ENCODE data around the gene CENPB. TPM values are rescaled to one million over a fixed set of nuclear protein-coding genes. Genes with fewer than 3 reads are reported as not detected.
A peak's percentile ranks its signal among the peaks of the same experiment; 100 is the strongest.

CENPB gene
- total and polyA plus RNA-seq, 5 donors = 63.9 to 92.7 (median 71.5) TPM

DNA sequence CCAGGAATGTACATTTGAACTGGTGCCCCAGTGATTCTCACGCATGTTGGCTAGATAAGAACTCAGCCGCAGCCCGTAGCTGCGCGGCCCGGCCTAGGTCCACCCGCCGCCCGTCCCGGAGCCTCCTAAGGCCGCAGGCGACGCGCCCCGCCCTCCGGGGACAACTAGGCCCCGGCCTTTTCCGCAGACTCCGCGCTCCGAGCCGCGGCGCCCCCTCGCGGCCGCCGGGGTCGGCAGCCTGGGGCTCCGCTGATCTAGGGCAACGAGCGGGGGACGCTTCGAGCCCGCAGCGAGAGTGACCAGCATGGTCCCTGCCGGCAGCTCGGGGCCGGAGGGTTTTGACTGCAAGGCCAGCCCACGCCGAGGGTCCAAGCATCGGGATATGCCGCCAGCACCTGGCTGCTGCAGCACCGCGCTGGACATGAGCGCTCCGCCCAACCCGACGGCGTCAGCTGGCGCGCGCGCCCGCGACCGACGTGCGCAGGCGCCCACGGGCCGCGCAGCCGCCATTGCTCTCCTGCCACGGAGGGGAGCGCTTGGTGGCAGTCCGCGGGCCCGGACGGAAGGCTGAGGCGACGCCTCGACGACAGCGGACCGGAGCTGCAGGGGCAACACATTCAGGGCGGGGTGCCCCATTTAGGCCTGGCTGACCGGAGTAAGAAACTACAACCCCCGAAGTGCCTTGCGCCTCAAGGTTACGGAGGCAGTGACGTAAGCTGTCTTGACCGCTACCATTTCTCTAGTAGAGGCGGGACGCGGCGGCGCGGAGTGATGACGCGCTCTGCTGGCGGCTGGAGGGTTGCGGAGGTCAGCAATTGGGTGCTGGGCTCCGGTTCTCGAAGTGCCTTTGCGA lies 33.7 kb upstream of the CENPB start, which contains the start of gene AP5S1:
Gene AP5S1, plus strand, starts transcription at position 500 of the 853 bp plus-strand sequence. CDS start 1,571 bp downstream, outside the sequence.
- H3K9me3 ChIP-seq (ENCODE audit: control insufficient read depth, low read length) = no peaks in the 10 kb centered on the region
- H3K27ac ChIP-seq (ENCODE audit: low read length) = peak within 1 kb of the TSS; percentile 99
- no peaks in the 10 kb centered on the region for H3K27me3 ChIP-seq (ENCODE audit: control insufficient read depth, insufficient read depth)
- peak; percentile 97 to 99 (median 99) for DNase-seq
- ATAC-seq = peak; percentile 94
- H3K4me1 ChIP-seq (ENCODE audit: control insufficient read depth, insufficient read depth, low read length) = peaks cover 14% of the 10 kb centered on the region
- WGBS = under 1% methylated on average over 96 of the region's 96 CpGs
- peak within 1 kb of the TSS; percentile 47 for H3K4me3 ChIP-seq (ENCODE audit: low read length)
- intact Hi-C loops (cut with DNase I) = loop anchor here in 3 of 4 donors (2.0 to 5.0 kb wide), 2 partner anchors 33 to 35 kb away; partner anchors contain the start of gene CENPB (in 2 of the 3)

DNA sequence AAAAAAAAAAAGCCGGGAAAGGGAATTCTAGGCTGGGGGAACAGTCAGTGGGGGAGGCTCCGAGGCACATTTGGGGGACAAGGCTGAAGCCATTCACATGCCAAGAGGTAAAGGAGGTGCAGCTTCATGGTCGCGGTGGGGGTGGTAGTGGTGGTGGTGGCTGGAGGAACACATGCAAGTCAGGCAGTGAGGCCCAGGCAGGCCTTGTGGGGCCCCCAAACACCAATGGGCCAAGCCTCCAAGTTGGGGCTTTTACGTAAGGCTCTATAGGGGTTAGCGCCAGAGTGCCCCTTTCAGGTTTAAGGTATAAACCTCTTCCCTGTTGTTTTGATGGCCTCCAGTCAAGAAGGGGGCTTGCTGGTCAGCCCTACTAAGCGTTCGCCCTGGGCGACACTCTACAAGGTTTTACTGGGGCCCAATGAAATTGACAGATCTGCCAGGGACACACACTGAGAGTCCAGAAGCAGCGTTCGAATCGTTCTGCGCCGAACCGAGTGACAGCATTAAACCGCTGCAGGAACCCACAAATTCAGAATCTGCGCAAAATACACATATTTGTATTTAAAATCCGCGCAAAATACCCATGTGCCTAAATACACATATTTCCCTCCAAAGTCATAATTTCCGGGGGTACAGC lies 33.0 kb upstream of the CENPB start:
- ATAC-seq = no peak

GRCh38 chr20:3818155-3819151 lies 31.9 kb upstream of the CENPB start:
- intact Hi-C loops (cut with DNase I) = no loop called here
- no peaks in the 10 kb centered on the region for H3K9me3 ChIP-seq (ENCODE audit: control insufficient read depth, low read length)
- H3K4me1 ChIP-seq (ENCODE audit: control insufficient read depth, insufficient read depth, low read length) = peaks cover 12% of the 10 kb centered on the region
- H3K27ac ChIP-seq (ENCODE audit: low read length) = peak overlapping the region; percentile 83
- no peaks in the 10 kb centered on the region for H3K27me3 ChIP-seq (ENCODE audit: control insufficient read depth, insufficient read depth)
- peak; percentile 54 to 56 for ATAC-seq
- peak; percentile 69 to 83 (median 82) for DNase-seq
- H3K4me3 ChIP-seq (ENCODE audit: low read length) = no peak overlapping the region
- WGBS = 77% methylated on average over 8 of the region's 8 CpGs

More for the DNA sequence above, 33.0 kb upstream of the CENPB start:
- intact Hi-C loops (cut with DNase I) = loop anchor here in 3 of 4 donors (2.0 to 5.0 kb wide), 2 partner anchors 32 to 35 kb away; partner anchors contain the start of gene CENPB (in 2 of the 3)
- Histone ChIP-seq H3K27me3 (ENCODE audit: control insufficient read depth, insufficient read depth) (no peaks in the 10 kb centered on the region), H3K9me3 (ENCODE audit: control insufficient read depth, low read length) (no peaks in the 10 kb centered on the region), H3K4me1 (ENCODE audit: control insufficient read depth, insufficient read depth, low read length) (peaks cover 12% of the 10 kb centered on the region), H3K4me3 (ENCODE audit: low read length) (peak overlapping the region; percentile 47), H3K27ac (ENCODE audit: low read length) (peak overlapping the region; percentile 99)
- WGBS = 62% methylated on average over 20 of the region's 20 CpGs
- peak in 1 of 3 donors; percentile 69 for DNase-seq

DNA sequence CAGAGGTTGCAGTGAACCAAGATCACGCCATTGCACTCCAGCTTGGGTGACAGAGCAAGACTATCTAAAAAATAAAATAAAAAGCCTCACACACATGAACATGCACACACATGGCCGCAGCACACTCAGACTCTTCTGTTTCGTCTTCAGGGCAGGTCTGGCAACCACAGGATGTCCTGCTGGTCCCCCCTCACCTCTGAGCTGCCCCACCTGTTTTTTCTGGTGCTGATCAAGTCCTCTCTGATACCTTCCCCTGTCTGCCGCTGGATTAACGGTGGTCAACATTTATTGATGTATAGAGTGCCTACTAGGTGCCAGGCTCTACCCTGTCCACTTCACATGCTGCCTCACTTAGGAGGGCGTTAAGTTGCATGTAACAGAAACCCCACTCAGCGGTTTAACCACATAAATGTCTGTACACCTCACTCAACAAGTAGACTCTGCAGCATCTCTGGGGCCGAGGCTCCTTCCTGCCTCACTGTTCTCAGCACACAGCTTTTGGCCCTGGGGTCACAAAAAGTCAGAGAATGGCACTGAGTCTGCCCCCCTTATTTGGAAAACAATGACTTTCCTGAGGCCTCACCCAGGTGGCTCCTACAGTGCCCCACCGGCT lies 29.3 kb upstream of the CENPB start:
- H3K27ac ChIP-seq (ENCODE audit: low read length) = no peak overlapping the region
- no peak overlapping the region for H3K4me3 ChIP-seq (ENCODE audit: low read length)
- no peaks in the 10 kb centered on the region for H3K27me3 ChIP-seq (ENCODE audit: control insufficient read depth, insufficient read depth)
- intact Hi-C loops (cut with DNase I) = no loop called here
- ATAC-seq (no peak), DNase-seq (no peak)
- no peaks in the 10 kb centered on the region for H3K9me3 ChIP-seq (ENCODE audit: control insufficient read depth, low read length)
- H3K4me1 ChIP-seq (ENCODE audit: control insufficient read depth, insufficient read depth, low read length) = peaks cover 14% of the 10 kb centered on the region
- 77% methylated on average over 9 of the region's 9 CpGs for whole genome bisulfite sequencing

DNA sequence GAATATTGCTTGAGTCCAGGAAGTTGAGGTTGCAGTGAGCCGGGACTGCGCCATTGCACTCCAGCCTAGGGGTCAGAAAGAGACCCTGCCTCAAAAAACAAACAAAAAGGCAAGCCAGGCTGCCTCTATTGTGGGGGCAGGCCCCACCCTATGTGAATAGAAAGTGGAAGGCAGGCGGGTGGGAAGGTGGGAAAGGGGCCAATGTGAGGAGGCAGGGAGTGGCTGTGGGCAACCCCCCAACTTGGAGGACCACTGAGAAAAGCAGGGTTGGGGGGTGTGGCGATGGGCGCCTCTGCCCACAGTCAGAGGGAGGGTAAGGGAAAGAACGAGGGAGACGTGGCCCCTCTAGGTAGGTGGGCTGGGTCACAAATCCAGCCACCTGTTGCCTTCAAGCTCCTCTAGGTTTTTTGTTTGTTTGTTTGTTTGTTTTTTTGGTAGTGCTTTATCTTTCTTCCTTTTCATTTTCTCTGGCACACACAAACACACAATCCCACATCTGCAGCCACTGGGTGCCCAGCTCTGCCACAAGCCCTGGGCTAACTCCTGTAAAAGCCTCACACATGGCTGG lies 28.5 kb upstream of the CENPB start:
- ATAC-seq = no peak
- WGBS = 81% methylated on average over 7 of the region's 7 CpGs
- peaks cover 14% of the 10 kb centered on the region for H3K4me1 ChIP-seq (ENCODE audit: control insufficient read depth, insufficient read depth, low read length)
- no peaks in the 10 kb centered on the region for H3K27me3 ChIP-seq (ENCODE audit: control insufficient read depth, insufficient read depth)
- intact Hi-C loops (cut with DNase I) = no loop called here
- DNase-seq = no peak
- no peaks in the 10 kb centered on the region for H3K9me3 ChIP-seq (ENCODE audit: control insufficient read depth, low read length)
- no peak overlapping the region for H3K27ac ChIP-seq (ENCODE audit: low read length)
- no peak overlapping the region for H3K4me3 ChIP-seq (ENCODE audit: low read length)

DNA sequence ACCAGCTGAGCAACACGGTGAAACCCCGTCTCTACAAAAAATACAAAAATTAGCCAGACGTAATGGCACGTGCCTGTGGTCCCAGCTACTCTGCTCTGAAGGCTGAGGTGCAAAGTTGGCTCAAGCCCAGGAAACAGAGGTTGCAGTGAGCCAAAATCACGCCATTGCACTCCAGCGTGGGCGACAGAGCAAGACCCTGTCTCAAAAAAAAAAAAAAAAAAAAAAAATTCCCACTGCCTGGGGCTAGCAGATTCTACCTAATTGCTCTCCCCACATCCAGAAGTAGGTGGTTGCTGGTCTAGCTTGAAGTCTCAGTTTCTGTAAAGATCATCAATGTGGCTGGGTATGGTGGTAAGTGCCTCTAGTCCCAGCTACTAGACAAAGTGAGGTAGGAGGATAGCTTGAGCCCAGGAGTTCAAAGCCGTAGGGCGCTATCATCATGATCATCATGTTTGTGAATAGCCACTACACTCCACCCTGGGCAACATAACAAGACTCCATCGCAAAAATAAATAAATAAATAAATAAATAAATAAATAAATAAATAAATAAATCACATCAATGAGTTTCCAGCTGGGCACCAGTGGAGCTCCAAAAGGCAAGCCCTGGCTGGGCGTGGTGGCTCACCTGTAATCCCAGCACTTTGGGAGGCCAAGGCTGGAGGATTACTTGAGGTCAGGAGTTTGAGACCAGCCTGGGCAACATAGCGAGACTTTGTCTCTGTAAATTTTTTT lies 27.5 kb upstream of the CENPB start:
- WGBS = 88% methylated on average over 12 of the region's 12 CpGs

GRCh38 chr20:3812975-3813847 lies 26.7 kb upstream of the CENPB start:
- peaks cover 6% of the 10 kb centered on the region for H3K4me1 ChIP-seq (ENCODE audit: control insufficient read depth, insufficient read depth, low read length)

More for the DNA sequence above, 27.5 kb upstream of the CENPB start:
- Histone ChIP-seq H3K4me3 (ENCODE audit: low read length) (no peak overlapping the region), H3K4me1 (ENCODE audit: control insufficient read depth, insufficient read depth, low read length) (peaks cover 11% of the 10 kb centered on the region), H3K27me3 (ENCODE audit: control insufficient read depth, insufficient read depth) (no peaks in the 10 kb centered on the region), H3K9me3 (ENCODE audit: control insufficient read depth, low read length) (no peaks in the 10 kb centered on the region), H3K27ac (ENCODE audit: low read length) (no peak overlapping the region)
- DNase-seq = no peak
- no peak for ATAC-seq
- intact Hi-C loops (cut with DNase I) = no loop called here

DNA sequence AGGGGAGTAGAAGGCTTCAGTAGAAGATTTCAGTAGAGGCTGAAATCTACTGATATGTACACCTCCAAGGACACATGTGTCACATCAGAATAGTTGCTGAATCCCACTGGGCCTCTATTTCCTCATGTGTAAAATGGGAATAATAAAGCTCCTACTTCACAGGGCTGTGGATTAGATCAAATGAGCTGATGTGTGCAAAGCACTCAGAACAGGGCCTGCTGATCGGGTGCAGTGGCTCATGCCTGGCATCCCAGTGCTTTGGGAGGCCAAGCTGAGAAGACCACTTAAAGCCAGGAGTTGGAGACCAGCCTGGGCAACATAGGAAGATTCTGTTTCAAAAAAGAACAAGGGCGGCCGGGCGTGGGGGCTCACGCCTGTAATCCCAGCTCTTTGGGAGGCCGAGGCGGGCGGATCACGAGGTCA lies 25.7 kb upstream of the CENPB start:
- Histone ChIP-seq H3K9me3 (ENCODE audit: control insufficient read depth, low read length) (no peaks in the 10 kb centered on the region), H3K4me3 (ENCODE audit: low read length) (no peak overlapping the region), H3K4me1 (ENCODE audit: control insufficient read depth, insufficient read depth, low read length) (peaks cover 11% of the 10 kb centered on the region), H3K27me3 (ENCODE audit: control insufficient read depth, insufficient read depth) (no peaks in the 10 kb centered on the region), H3K27ac (ENCODE audit: low read length) (peak overlapping the region; percentile 59)
- DNase-seq = no peak
- ATAC-seq = no peak
- intact Hi-C loops (cut with DNase I) = no loop called here
- 94% methylated on average over 9 of the region's 9 CpGs for WGBS

More at GRCh38 chr20:3812975-3813847, 26.7 kb upstream of the CENPB start:
- Histone ChIP-seq H3K27me3 (ENCODE audit: control insufficient read depth, insufficient read depth) (no peaks in the 10 kb centered on the region), H3K27ac (ENCODE audit: low read length) (no peak overlapping the region), H3K4me3 (ENCODE audit: low read length) (no peak overlapping the region), H3K9me3 (ENCODE audit: control insufficient read depth, low read length) (no peaks in the 10 kb centered on the region)
- ATAC-seq = no peak
- no peak for DNase-seq
- 74% methylated on average over 8 of the region's 8 CpGs for WGBS
- intact Hi-C loops (cut with DNase I) = no loop called here
